Thyroid gland (tissue), 4 donors: ENCODE data around the gene KIF16B. TPM values are rescaled to one million over a fixed set of nuclear protein-coding genes. Genes with fewer than 3 reads are reported as not detected.

Experiments
- DNase-seq, 2 donors: peaks; one replicate each; pipeline ENCODE4 v3.0.0-alpha.2; 2019
- H3K27ac ChIP-seq, 3 donors: fragments of 200-600 bp; sonication (generic); 1 replicate in 2 of 3; 2 replicates in 1 of 3; pipeline ENCODE4 v1.5.1; 2016 to 2019; ENCODE audit warnings: mild to moderate bottlenecking in 1 of 3, moderate library complexity in 1 of 3
- H3K27me3 ChIP-seq: fragments of 200-600 bp; sonication (generic); one replicate; pipeline ENCODE4 v1.5.1; 2019
- H3K36me3 ChIP-seq, 2 donors: fragments of 200-600 bp; sonication (generic); one replicate each; pipeline ENCODE4 v1.5.1; 2016 to 2019
- H3K4me1 ChIP-seq, 2 donors: fragments of 200-600 bp; sonication (generic); one replicate each; pipeline ENCODE4 v1.5.1; 2017 to 2019
- H3K4me3 ChIP-seq, 3 donors: fragments of 200-600 bp; sonication (generic); replicated peaks in 1 of 3; 1 replicate in 2 of 3; 2 replicates in 1 of 3; pipeline ENCODE4 v1.5.1; 2016; ENCODE audit warnings: mild to moderate bottlenecking in 1 of 3
- H3K9me3 ChIP-seq: fragments of 200-600 bp; sonication (generic); one replicate; pipeline ENCODE4 v1.5.1; 2017
- CTCF ChIP-seq, 6 experiments: fragments of 200-600 bp in 3 of 6; fragments of 450-650 bp in 3 of 6; sonication (generic) in 3 of 6; IDR thresholded peaks; one replicate each; pipeline ENCODE4 v1.5.1; 2016 to 2019; ENCODE audit warnings: antibody characterized with exemption in 6 of 6, mild to moderate bottlenecking in 2 of 6, inconsistent platforms in 1 of 6, moderate library complexity in 1 of 6
- POLR2A ChIP-seq, 2 donors: fragments of 450-650 bp; IDR thresholded peaks; one replicate each; pipeline ENCODE4 v1.6.1; 2017; ENCODE audit warnings: antibody characterized with exemption in 2 of 2, mild to moderate bottlenecking in 2 of 2, moderate library complexity in 1 of 2
- WGBS, 2 donors: methylation state at CpG; one replicate each; pipeline ENCODE4 v1.1.5; 2017; 5-methylcytosine and 5-hydroxymethylcytosine counted together
- intact Hi-C: fragments of 100-400 bp; cut with DNase I; formaldehyde crosslinking; loops from one replicate; pipeline ENCODE4 v1.15.1; 2023
- total RNA-seq, 4 donors: library from RNA; depleted of rRNA; stranded (reverse); fragments of >200 nt; gene quantifications; one replicate each; pipeline ENCODE4 v1.2.3, GENCODE V29; 2016

Gene KIF16B
- total RNA-seq, 4 donors from 2014 or later: 18.5 to 32.8 (median 28.6) TPM

GRCh38 chr20:16270314-16270931, 302.8 kb downstream of the KIF16B start:
- H3K27me3 ChIP-seq: no peaks in the 10 kb centered on the region
- 89 to 91% methylated on average over 6 of the region's 6 CpGs for WGBS, 2 donors
- TF ChIP-seq POLR2A (IDR thresholded peaks at IDR 0.05) (no peak), CTCF (IDR thresholded peaks at IDR 0.05) (no peak)
- no peak overlapping the region for H3K4me3 ChIP-seq
- H3K36me3 ChIP-seq: no peaks in the 10 kb centered on the region
- H3K27ac ChIP-seq: no peak overlapping the region
- intact Hi-C loops: no loop called here
- no peak for DNase-seq
- no peaks in the 10 kb centered on the region for H3K9me3 ChIP-seq
- no peaks in the 10 kb centered on the region for H3K4me1 ChIP-seq

GRCh38 chr20:16267526-16267925, 305.7 kb downstream of the KIF16B start:
- 96 to 98% methylated on average over 4 of the region's 4 CpGs for WGBS, 2 donors
- intact Hi-C loops: no loop called here

GRCh38 chr20:16265334-16265733, 307.9 kb downstream of the KIF16B start:
- no peaks in the 10 kb centered on the region for H3K36me3 ChIP-seq
- TF ChIP-seq CTCF (IDR thresholded peaks at IDR 0.05) (no peak), POLR2A (IDR thresholded peaks at IDR 0.05) (no peak)
- no peak overlapping the region for H3K4me3 ChIP-seq
- no peaks in the 10 kb centered on the region for H3K9me3 ChIP-seq
- no peak for DNase-seq
- 81 to 92% methylated on average over 3 to 5 of the region's 5 CpGs for WGBS, 2 donors
- H3K27ac ChIP-seq: no peak overlapping the region
- intact Hi-C loops: no loop called here
- no peaks in the 10 kb centered on the region for H3K27me3 ChIP-seq
- peaks cover 5 to 10% of the 10 kb centered on the region in 2 donors for H3K4me1 ChIP-seq

More at GRCh38 chr20:16267526-16267925, 305.7 kb downstream of the KIF16B start:
- H3K9me3 ChIP-seq: no peaks in the 10 kb centered on the region
- H3K27me3 ChIP-seq: no peaks in the 10 kb centered on the region
- TF ChIP-seq POLR2A (IDR thresholded peaks at IDR 0.05): no peak
- no peak for TF ChIP-seq CTCF (IDR thresholded peaks at IDR 0.05)
- no peak overlapping the region for H3K4me3 ChIP-seq
- no peak for DNase-seq
- no peak overlapping the region for H3K27ac ChIP-seq
- H3K36me3 ChIP-seq: no peaks in the 10 kb centered on the region
- H3K4me1 ChIP-seq: peaks cover 1 to 5% of the 10 kb centered on the region in 2 donors

GRCh38 chr20:16263582-16263981, 309.7 kb downstream of the KIF16B start:
- DNase-seq: no peak
- WGBS, 2 donors: 51 to 66% methylated on average over 2 of the region's 2 CpGs
- TF ChIP-seq CTCF (IDR thresholded peaks at IDR 0.05) (no peak), POLR2A (IDR thresholded peaks at IDR 0.05) (no peak)
- Histone ChIP-seq H3K36me3 (no peaks in the 10 kb centered on the region), H3K4me3 (no peak overlapping the region), H3K27ac (no peak overlapping the region), H3K27me3 (no peaks in the 10 kb centered on the region), H3K9me3 (no peaks in the 10 kb centered on the region), H3K4me1 (peaks cover 5 to 10% of the 10 kb centered on the region in 2 donors)
- intact Hi-C loops: no loop called here

GRCh38 chr20:16262594-16262993, 310.7 kb downstream of the KIF16B start:
- H3K27ac ChIP-seq: no peak overlapping the region
- DNase-seq: peak in 1 of 2 donors; percentile 9

More at GRCh38 chr20:16262594-16262993, 310.7 kb downstream of the KIF16B start:
- 57 to 63% methylated on average over 5 of the region's 5 CpGs for WGBS, 2 donors
- TF ChIP-seq CTCF (IDR thresholded peaks at IDR 0.05) (no peak), POLR2A (IDR thresholded peaks at IDR 0.05) (no peak)
- intact Hi-C loops: no loop called here
- Histone ChIP-seq H3K4me3 (no peak overlapping the region), H3K4me1 (peaks cover 5 to 10% of the 10 kb centered on the region in 2 donors), H3K9me3 (no peaks in the 10 kb centered on the region), H3K27me3 (no peaks in the 10 kb centered on the region), H3K36me3 (no peaks in the 10 kb centered on the region)
